HepG2 (cell line): ENCODE results near the gene COQ10B. TPM values are rescaled to one million over a fixed set of nuclear protein-coding genes. Genes with fewer than 3 reads are reported as not detected.

Source experiments
- ATAC-seq: fragments of 200-7000 bp; cut with Tn5 transposase; 3 replicates; pipeline ENCODE4 v1.9.1; 2020; ENCODE audit warnings: mild to moderate bottlenecking, moderate library complexity
- BruUV-seq: library from RNA; stranded (reverse); fragments of 400-500 nt; replicated peaks from 2 replicates; lab custom pipeline; 2021; lab: Mats Ljungman, UMichigan
- CTCF ChIA-PET: fragments of 300-600 bp; formaldehyde crosslinking; extraction: SDS; loops from one replicate; lab custom pipeline; 2021; ENCODE audit warnings: low total read pairs, inconsistent platforms, low intra/inter-chr PET ratio; lab: Yijun Ruan, JAX
- POLR2A ChIA-PET: fragments of 350-600 bp; sonication (Branson Sonifier 250); formaldehyde crosslinking; loops from one replicate; lab custom pipeline; 2020; ENCODE audit warnings: antibody characterized with exemption, inconsistent platforms; lab: Yijun Ruan, JAX
- DNase-seq: peaks from one replicate; pipeline ENCODE4 v3.0.0-alpha.2; 2015; ENCODE audit warnings: low spot score
- FAIRE-seq: peaks from 3 replicates; lab custom pipeline; 2011; peaks lifted over from hg19 to GRCh38; lab: Jason Lieb, UNC
- H2AFZ ChIP-seq: one replicate; pipeline ENCODE4 v1.6.1; 2011; ENCODE audit warnings: low read length, inconsistent platforms
- H3K27ac ChIP-seq: fragments of 300-600 bp; 3 replicates; pipeline ENCODE4 v1.8.0; 2011; ENCODE audit warnings: mixed run types, mild to moderate bottlenecking, mixed read lengths, low read length, inconsistent platforms; ENCODE audit not compliant: insufficient read depth; ENCODE audit errors: extremely low read length
- H3K27me3 ChIP-seq, 2 experiments: fragments of 200-600 bp in 1 of 2; 2 replicates in 1 of 2; 3 replicates in 1 of 2; pipeline versions ENCODE4 v1.6.0 to v1.8.0; 2011; ENCODE audit warnings: low read length in 2 of 2, mild to moderate bottlenecking in 2 of 2, moderate library complexity in 2 of 2, inconsistent platforms in 1 of 2; ENCODE audit not compliant: insufficient read depth in 2 of 2, control insufficient read depth in 1 of 2
- H3K36me3 ChIP-seq, 2 experiments: fragments of 200-600 bp in 1 of 2; replicated peaks in 1 of 2; 2 replicates in 1 of 2; 3 replicates in 1 of 2; pipeline versions ENCODE4 v1.5.1 to v1.8.0; 2011; ENCODE audit warnings: low read length in 2 of 2, inconsistent platforms in 1 of 2; ENCODE audit not compliant: insufficient read depth in 2 of 2, control insufficient read depth in 1 of 2
- H3K4me1 ChIP-seq: 2 replicates; pipeline ENCODE4 v1.5.1; 2012; ENCODE audit warnings: low read length, inconsistent platforms; ENCODE audit not compliant: insufficient read depth
- H3K4me2 ChIP-seq: 2 replicates; pipeline ENCODE4 v1.6.0; 2011; ENCODE audit warnings: low read depth, low read length, inconsistent platforms
- H3K4me3 ChIP-seq, 3 experiments: fragments of 200-600 bp in 1 of 3; sonication (generic), shearing (Covaris generic) in 1 of 3; replicated peaks in 1 of 3; 2 replicates each; pipeline ENCODE4 v1.5.1; 2011 to 2016; ENCODE audit warnings: low read length in 3 of 3, inconsistent platforms in 2 of 3, low read depth in 2 of 3, mild to moderate bottlenecking in 2 of 3, control low read depth in 1 of 3, mixed read lengths in 1 of 3; ENCODE audit not compliant: insufficient read depth in 1 of 3
- H3K79me2 ChIP-seq: one replicate; pipeline ENCODE4 v1.6.1; 2011; ENCODE audit warnings: low read length, inconsistent platforms; ENCODE audit not compliant: insufficient read depth
- H3K9ac ChIP-seq: 2 replicates; pipeline ENCODE4 v1.6.0; 2011; ENCODE audit warnings: mild to moderate bottlenecking, low read depth, low read length, inconsistent platforms; ENCODE audit not compliant: insufficient read depth
- H3K9me3 ChIP-seq: 2 replicates; pipeline ENCODE4 v1.5.1; 2012; ENCODE audit warnings: mild to moderate bottlenecking, low read length
- H4K20me1 ChIP-seq: 2 replicates; pipeline ENCODE4 v1.6.0; 2011; ENCODE audit warnings: inconsistent platforms, mild to moderate bottlenecking, low read length, moderate library complexity; ENCODE audit not compliant: insufficient read depth
- ATF7 ChIP-seq, 2 experiments: fragments of 450-650 bp in 1 of 2; sonication (generic) in 1 of 2; formaldehyde crosslinking in 1 of 2; IDR thresholded peaks; 2 replicates each; pipeline versions ENCODE4 v1.4.0 to v1.6.1; 2016 to 2020; ENCODE audit warnings: antibody characterized with exemption in 1 of 2, mild to moderate bottlenecking in 1 of 2, missing genetic modification reagents in 1 of 2
- CBFB ChIP-seq: sonication (generic); formaldehyde crosslinking; IDR thresholded peaks from 2 replicates; pipeline ENCODE4 v1.4.0; 2020; ENCODE audit warnings: missing genetic modification reagents
- ELF3 ChIP-seq: IDR thresholded peaks from 2 replicates; pipeline ENCODE4 v1.6.1; 2016; ENCODE audit warnings: missing genetic modification reagents, missing compliant biosample characterization
- FOXJ3 ChIP-seq: sonication (generic); formaldehyde crosslinking; IDR thresholded peaks from 2 replicates; pipeline ENCODE4 v1.4.0; 2020; ENCODE audit warnings: missing genetic modification reagents, mild to moderate bottlenecking, borderline replicate concordance
- FOXM1 ChIP-seq: sonication (generic); formaldehyde crosslinking; IDR thresholded peaks from 2 replicates; pipeline ENCODE4 v1.5.0; 2020; ENCODE audit warnings: missing genetic modification reagents
- KLF11 ChIP-seq: IDR thresholded peaks from 2 replicates; pipeline ENCODE4 v1.6.1; 2016; ENCODE audit warnings: missing compliant biosample characterization
- MAFF ChIP-seq: IDR thresholded peaks from 2 replicates; pipeline ENCODE4 v1.6.1; 2011; ENCODE audit warnings: low read depth, low read length, improper control_type of control experiment
- ONECUT2 ChIP-seq: sonication (generic); formaldehyde crosslinking; IDR thresholded peaks from 2 replicates; pipeline ENCODE4 v1.4.0; 2020; ENCODE audit warnings: missing genetic modification reagents
- RFX5 ChIP-seq: IDR thresholded peaks from 2 replicates; pipeline ENCODE4 v1.6.1; 2011; ENCODE audit warnings: low read depth, low read length, improper control_type of control experiment
- SMAD9 ChIP-seq: sonication (generic); formaldehyde crosslinking; IDR thresholded peaks from 2 replicates; pipeline ENCODE4 v1.5.1; 2020; ENCODE audit warnings: mild to moderate bottlenecking, missing genetic modification reagents
- ZNF142 ChIP-seq: sonication (generic); formaldehyde crosslinking; IDR thresholded peaks from 2 replicates; pipeline ENCODE4 v1.4.0; 2020; ENCODE audit warnings: missing genetic modification reagents
- ZNF616 ChIP-seq: sonication (generic); formaldehyde crosslinking; IDR thresholded peaks from 2 replicates; pipeline ENCODE4 v1.5.0; 2020; ENCODE audit warnings: low read depth, mild to moderate bottlenecking, missing genetic modification reagents
- ZNF678 ChIP-seq: sonication (generic); formaldehyde crosslinking; IDR thresholded peaks from 2 replicates; pipeline ENCODE4 v1.4.0; 2020; ENCODE audit warnings: mild to moderate bottlenecking, missing genetic modification reagents
- ZNF740 ChIP-seq: sonication (generic); formaldehyde crosslinking; IDR thresholded peaks from 2 replicates; pipeline ENCODE4 v1.4.0; 2020; ENCODE audit warnings: missing genetic modification reagents
- ZNF768 ChIP-seq: sonication (generic); formaldehyde crosslinking; IDR thresholded peaks from 2 replicates; pipeline ENCODE4 v1.4.0; 2020; ENCODE audit warnings: missing genetic modification reagents
- WGBS: methylation state at CpG from one replicate; pipeline ENCODE4 v1.1.6; 2017; ENCODE audit warnings: low lambda C conversion rate; 5-methylcytosine and 5-hydroxymethylcytosine counted together
- in situ Hi-C: cut with HindIII; loops from 2 replicates; pipeline ENCODE4 v1.10.0; 2017; ENCODE audit warnings: low pct_unique_long_range_greater_than_20kb; ENCODE audit not compliant: extremely low pct_ligation_motif_present
- intact Hi-C: fragments of 100-400 bp; cut with micrococcal nuclease; formaldehyde crosslinking; loops from one replicate; pipeline ENCODE4 v1.10.0; 2022; ENCODE audit not compliant: unreplicated experiment
- polyA plus RNA-seq, 8 experiments: library from polyadenylated mRNA; depleted of rRNA in 3 of 8; stranded (reverse) in 7 of 8; unstranded in 1 of 8; fragments of >200 nt; fragmentation: Illumina TruSeq in 4 of 8; extraction: Trizol in 4 of 8; gene quantifications; 2 replicates each; pipeline versions ENCODE4 v1.2.1 to v1.2.3, GENCODE V29; 2011 to 2016; ENCODE audit warnings: low read depth in 4 of 8, missing spikeins in 1 of 8, mixed read lengths in 1 of 8; ENCODE audit not compliant: insufficient read depth in 1 of 8
- total RNA-seq, 5 experiments: library from RNA; depleted of rRNA; stranded (reverse); fragments of >200 nt; fragmentation: Illumina TruSeq; extraction: Trizol; gene quantifications; 2 replicates each; pipeline ENCODE4 v1.2.3, GENCODE V29; 2016; ENCODE audit warnings: low read depth in 1 of 5

Gene COQ10B
- total and polyA plus RNA-seq, 2 of the 13 experiments (the other 11 are each of a cell fraction or from before 2014, with no cell fraction given): 4.6 to 34.9 TPM

GRCh38 chr2:197461057-197461456 is 7.7 kb downstream of the COQ10B start:
- ATAC-seq (no peak), FAIRE-seq (no peak), DNase-seq (no peak)
- 0 out of 2 replicates have a peak, but pooled peaks cover 12% of the 10 kb centered on the region for H3K4me1 ChIP-seq
- H3K79me2 ChIP-seq: peaks cover 38% of the 10 kb centered on the region
- H3K27me3 ChIP-seq: no peaks in the 10 kb centered on the region
- no peak overlapping the region for H3K27ac ChIP-seq
- intact Hi-C loops: no loop called here
- H3K4me3 ChIP-seq: no peak overlapping the region
- no peak overlapping the region for H2AFZ ChIP-seq
- no peaks in the 10 kb centered on the region for H3K9me3 ChIP-seq
- no peak for TF ChIP-seq ZNF768 (CRISPR knock-in tag)
- no peak for TF ChIP-seq ZNF740 (CRISPR knock-in tag)
- TF ChIP-seq ONECUT2 (CRISPR knock-in tag): no peak
- no peak for TF ChIP-seq RFX5
- no peak for TF ChIP-seq ZNF678 (CRISPR knock-in tag)
- TF ChIP-seq FOXJ3: no peak
- TF ChIP-seq ZNF616 (CRISPR knock-in tag): no peak
- TF ChIP-seq ATF7 (IDR thresholded peaks at IDR 0.05): no peak
- TF ChIP-seq ATF7 (CRISPR knock-in tag; IDR thresholded peaks at IDR 0.05): no peak
- peaks cover 17 to 40% of the 10 kb centered on the region in 2 experiments for H3K36me3 ChIP-seq
- ChIA-PET CTCF (no interaction called here), POLR2A (interaction anchor here (0.8 to 1.9 kb wide), 3 partner anchors 8 to 26 kb away, joined by 3 to 9 read pairs (median 3); partner anchors contain the start of genes COQ10B and SF3B1)
- in situ Hi-C loops: no loop called here
- H3K4me2 ChIP-seq: no peak overlapping the region
- no peak overlapping the region for H3K9ac ChIP-seq
- no peaks in the 10 kb centered on the region; the same call in 1 of the 2 replicates for H4K20me1 ChIP-seq
- 95% methylated on average over 2 of the region's 2 CpGs for WGBS
- no TSS peak for BruUV-seq

- 100% methylated on average over 1 of the region's 1 CpG for WGBS
- intact Hi-C loops: no loop called here
- no peak for ATAC-seq
- TF ChIP-seq ELF3 (CRISPR knock-in tag) (no peak), MAFF (peak; percentile 92), CBFB (CRISPR knock-in tag) (no peak), SMAD9 (CRISPR knock-in tag) (no peak), KLF11 (CRISPR knock-in tag) (no peak), FOXM1 (CRISPR knock-in tag) (no peak), ZNF142 (CRISPR knock-in tag) (no peak)
These were observed 10.8 kb downstream of the COQ10B start for GRCh38 chr2:197464175-197464574.

More at GRCh38 chr2:197464175-197464574, 10.8 kb downstream of the COQ10B start:
- in situ Hi-C loops: no loop called here
- FAIRE-seq (no peak), DNase-seq (no peak)
- Histone ChIP-seq H3K9ac (no peak overlapping the region), H3K36me3 (peaks cover 22 to 59% of the 10 kb centered on the region in 2 experiments), H3K4me1 (0 out of 2 replicates have a peak, but pooled peaks cover 1% of the 10 kb centered on the region), H3K27me3 (no peaks in the 10 kb centered on the region), H3K79me2 (peaks cover 13% of the 10 kb centered on the region), H3K9me3 (no peaks in the 10 kb centered on the region), H3K4me2 (no peak overlapping the region), H2AFZ (no peak overlapping the region), H3K4me3 (no peak overlapping the region), H4K20me1 (no peaks in the 10 kb centered on the region), H3K27ac (no peak overlapping the region)
- no TSS peak for BruUV-seq
- ChIA-PET POLR2A (interaction anchor here (0.9 to 7.4 kb wide), 3 partner anchors 12 to 36 kb away, joined by 4 to 41 read pairs (median 11); partner anchors contain the start of genes COQ10B, HSPD1 and HSPE1), CTCF (no interaction called here)
